Tibial nerve (tissue), 3 donors: Measurements from ENCODE around the gene ARF1.

ENCODE experiments used
- POLR2A ChIP-seq, 2 donors: fragments of 450-650 bp; IDR thresholded peaks; one replicate each; pipeline ENCODE4 v1.6.1; 2017; ENCODE audit warnings: antibody characterized with exemption in 2 of 2, mild to moderate bottlenecking in 2 of 2, moderate library complexity in 2 of 2
- TF ChIP-seq, protein P1 (sequence below), 5 experiments: fragments of 200-600 bp in 3 of 5; fragments of 450-650 bp in 2 of 5; sonication (generic) in 3 of 5; IDR thresholded peaks; one replicate each; pipeline ENCODE4 v1.5.1; 2016 to 2019; ENCODE audit warnings: antibody characterized with exemption in 5 of 5, mild to moderate bottlenecking in 3 of 5, moderate library complexity in 2 of 5

DNA sequence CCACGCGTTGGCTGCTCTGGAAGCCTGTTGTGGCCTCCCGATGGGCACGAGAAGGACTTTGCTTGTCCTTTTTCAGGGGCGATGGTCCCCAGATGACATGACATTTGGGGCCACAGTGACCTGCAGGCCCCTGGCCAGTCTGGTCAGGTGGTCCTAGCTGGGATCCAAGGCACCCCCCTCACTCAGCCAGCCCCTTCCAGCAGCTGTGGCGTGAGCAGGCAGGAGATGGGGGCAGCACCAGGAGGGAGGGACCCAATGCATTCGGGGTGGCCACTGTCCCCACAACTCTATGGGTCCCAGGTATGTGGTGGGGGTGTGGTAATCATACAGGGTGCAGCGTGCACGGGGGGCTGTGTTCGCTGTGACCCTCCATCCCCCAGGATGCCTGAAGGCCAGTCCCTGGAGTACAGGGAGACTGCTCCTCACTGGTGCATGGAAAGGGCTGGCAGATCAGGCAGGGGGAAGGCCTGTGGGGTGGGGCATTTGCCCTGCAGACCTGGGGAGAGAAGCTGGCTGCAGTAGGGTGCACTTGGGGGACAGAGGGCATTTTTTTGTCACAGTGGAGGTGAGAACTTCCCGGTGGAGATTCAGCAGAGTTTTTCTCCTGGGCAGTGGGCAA lies 44.0 kb upstream of the ARF1 start:
- TF ChIP-seq, protein P1, sequence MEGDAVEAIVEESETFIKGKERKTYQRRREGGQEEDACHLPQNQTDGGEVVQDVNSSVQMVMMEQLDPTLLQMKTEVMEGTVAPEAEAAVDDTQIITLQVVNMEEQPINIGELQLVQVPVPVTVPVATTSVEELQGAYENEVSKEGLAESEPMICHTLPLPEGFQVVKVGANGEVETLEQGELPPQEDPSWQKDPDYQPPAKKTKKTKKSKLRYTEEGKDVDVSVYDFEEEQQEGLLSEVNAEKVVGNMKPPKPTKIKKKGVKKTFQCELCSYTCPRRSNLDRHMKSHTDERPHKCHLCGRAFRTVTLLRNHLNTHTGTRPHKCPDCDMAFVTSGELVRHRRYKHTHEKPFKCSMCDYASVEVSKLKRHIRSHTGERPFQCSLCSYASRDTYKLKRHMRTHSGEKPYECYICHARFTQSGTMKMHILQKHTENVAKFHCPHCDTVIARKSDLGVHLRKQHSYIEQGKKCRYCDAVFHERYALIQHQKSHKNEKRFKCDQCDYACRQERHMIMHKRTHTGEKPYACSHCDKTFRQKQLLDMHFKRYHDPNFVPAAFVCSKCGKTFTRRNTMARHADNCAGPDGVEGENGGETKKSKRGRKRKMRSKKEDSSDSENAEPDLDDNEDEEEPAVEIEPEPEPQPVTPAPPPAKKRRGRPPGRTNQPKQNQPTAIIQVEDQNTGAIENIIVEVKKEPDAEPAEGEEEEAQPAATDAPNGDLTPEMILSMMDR (IDR thresholded peaks at IDR 0.05), result no peak
- no peak for TF ChIP-seq POLR2A (IDR thresholded peaks at IDR 0.05)
